Measurements from ENCODE around the gene SFT2D2. TPM values are rescaled to one million over a fixed set of nuclear protein-coding genes. Genes with fewer than 3 reads are reported as not detected.

Gene SFT2D2
- total and polyA plus RNA-seq, 10 donors: 6.1 to 97.1 (median 61.3) TPM

DNA sequence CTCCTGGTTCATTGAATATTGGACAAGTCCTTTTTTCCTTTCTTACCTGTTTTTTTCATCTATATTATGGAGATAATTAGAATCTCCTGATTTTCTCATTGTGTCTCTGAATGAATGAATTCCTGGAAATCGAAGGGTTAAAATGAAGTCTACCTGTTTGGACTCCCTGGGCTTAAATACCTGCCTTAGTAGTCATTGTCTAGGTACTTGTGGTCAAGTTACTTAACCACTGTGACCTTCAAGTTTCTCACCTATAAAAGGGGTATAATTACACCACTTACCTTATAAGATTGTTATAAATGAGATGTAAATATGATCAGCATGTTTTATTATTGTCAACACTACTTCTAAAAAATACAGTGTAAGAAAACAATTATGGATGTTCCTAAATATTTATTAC, 45.8 kb downstream of the SFT2D2 start:
- no peak overlapping the region for H3K27ac ChIP-seq
- intact Hi-C loops (cut with DNase I; ENCODE audit: low total_unique reads): no loop called here
- H3K4me3 ChIP-seq: no peak overlapping the region
- 86 to 100% (median 93%) methylated on average over 1 of the region's 1 CpG for WGBS, 5 donors
- TF ChIP-seq POLR2A (IDR thresholded peaks at IDR 0.05) (no peak), POLR2AphosphoS5 (IDR thresholded peaks at IDR 0.05) (no peak)
- TF ChIP-seq, protein P1, sequence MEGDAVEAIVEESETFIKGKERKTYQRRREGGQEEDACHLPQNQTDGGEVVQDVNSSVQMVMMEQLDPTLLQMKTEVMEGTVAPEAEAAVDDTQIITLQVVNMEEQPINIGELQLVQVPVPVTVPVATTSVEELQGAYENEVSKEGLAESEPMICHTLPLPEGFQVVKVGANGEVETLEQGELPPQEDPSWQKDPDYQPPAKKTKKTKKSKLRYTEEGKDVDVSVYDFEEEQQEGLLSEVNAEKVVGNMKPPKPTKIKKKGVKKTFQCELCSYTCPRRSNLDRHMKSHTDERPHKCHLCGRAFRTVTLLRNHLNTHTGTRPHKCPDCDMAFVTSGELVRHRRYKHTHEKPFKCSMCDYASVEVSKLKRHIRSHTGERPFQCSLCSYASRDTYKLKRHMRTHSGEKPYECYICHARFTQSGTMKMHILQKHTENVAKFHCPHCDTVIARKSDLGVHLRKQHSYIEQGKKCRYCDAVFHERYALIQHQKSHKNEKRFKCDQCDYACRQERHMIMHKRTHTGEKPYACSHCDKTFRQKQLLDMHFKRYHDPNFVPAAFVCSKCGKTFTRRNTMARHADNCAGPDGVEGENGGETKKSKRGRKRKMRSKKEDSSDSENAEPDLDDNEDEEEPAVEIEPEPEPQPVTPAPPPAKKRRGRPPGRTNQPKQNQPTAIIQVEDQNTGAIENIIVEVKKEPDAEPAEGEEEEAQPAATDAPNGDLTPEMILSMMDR (IDR thresholded peaks at IDR 0.05 in 8 of 11, conservative IDR thresholded peaks at IDR 0.05 in 3 of 11): no peak
- no peaks in the 10 kb centered on the region for H3K27me3 ChIP-seq (replicated peaks in 1 of 7)
- peaks cover 0 to 5% (median under 1%) of the 10 kb centered on the region in 8 donors for H3K9me3 ChIP-seq
- no peak for DNase-seq
- H3K36me3 ChIP-seq: peaks cover 0 to 10% (median 0%) of the 10 kb centered on the region in 6 donors
- H3K4me1 ChIP-seq: no peaks in the 10 kb centered on the region

DNA sequence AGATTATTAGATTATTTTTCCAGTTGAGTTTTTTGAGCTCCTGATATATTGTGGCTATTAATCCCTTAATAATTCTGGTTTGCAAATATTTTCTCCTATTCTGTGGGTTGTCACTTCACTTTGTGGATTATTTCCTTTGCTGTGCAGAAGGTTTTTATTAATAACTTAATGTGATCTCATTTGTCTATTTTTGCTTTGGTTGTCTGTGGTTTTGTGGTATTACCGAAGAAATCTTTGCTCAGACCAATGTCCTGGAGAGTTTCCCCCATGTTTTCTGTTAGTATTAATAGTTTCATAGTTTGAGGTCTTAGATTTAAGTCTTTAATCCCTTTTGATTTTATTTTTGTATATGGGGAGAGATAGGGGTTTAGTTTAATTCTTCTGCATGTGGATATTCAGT, 47.8 kb downstream of the SFT2D2 start:
- H3K4me3 ChIP-seq: no peak overlapping the region
- no peaks in the 10 kb centered on the region for H3K4me1 ChIP-seq
- TF ChIP-seq POLR2A (IDR thresholded peaks at IDR 0.05) (no peak), POLR2AphosphoS5 (IDR thresholded peaks at IDR 0.05) (no peak)
- TF ChIP-seq, protein P1 (IDR thresholded peaks at IDR 0.05 in 8 of 11, conservative IDR thresholded peaks at IDR 0.05 in 3 of 11): no peak
- intact Hi-C loops (cut with DNase I; ENCODE audit: low total_unique reads): no loop called here
- H3K9me3 ChIP-seq: peaks cover 0 to 12% (median 4%) of the 10 kb centered on the region in 8 donors
- WGBS, 5 donors: 19 to 41% (median 29%) methylated on average over 1 of the region's 1 CpG
- DNase-seq: no peak
- no peak overlapping the region for H3K27ac ChIP-seq
- no peaks in the 10 kb centered on the region for H3K27me3 ChIP-seq (replicated peaks in 1 of 7)
- H3K36me3 ChIP-seq: peaks cover 0 to 10% (median 0%) of the 10 kb centered on the region in 6 donors

DNA sequence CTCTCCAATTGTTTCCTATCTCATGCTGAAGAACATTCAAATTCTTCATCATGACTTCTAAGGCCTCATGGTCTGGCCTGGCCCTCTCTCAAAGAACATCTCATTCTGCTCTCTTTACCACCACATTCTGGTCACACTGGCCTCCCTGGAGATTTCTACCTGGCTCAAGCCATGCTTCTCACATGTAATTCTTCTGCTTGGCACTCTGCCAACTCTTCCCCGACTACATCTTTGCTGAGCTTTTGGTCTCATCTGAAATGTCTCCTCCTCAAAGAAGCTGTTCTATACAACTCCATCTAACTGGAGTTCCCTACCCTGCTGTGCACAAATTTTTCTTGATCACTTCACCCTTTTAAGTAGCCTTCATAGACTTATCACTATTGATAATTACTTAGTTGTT, 53.4 kb downstream of the SFT2D2 start:
- no peak for DNase-seq
- no peak for TF ChIP-seq POLR2AphosphoS5 (IDR thresholded peaks at IDR 0.05)
- no peak for TF ChIP-seq POLR2A (IDR thresholded peaks at IDR 0.05)
- no peak overlapping the region for H3K27ac ChIP-seq
- no peaks in the 10 kb centered on the region for H3K4me1 ChIP-seq
- 91 to 96% (median 93%) methylated on average over 1 of the region's 1 CpG for WGBS, 5 donors
- intact Hi-C loops (cut with DNase I; ENCODE audit: low total_unique reads): no loop called here
- H3K9me3 ChIP-seq: peaks cover 0 to 12% (median 4%) of the 10 kb centered on the region in 8 donors
- H3K27me3 ChIP-seq (replicated peaks in 1 of 7): no peaks in the 10 kb centered on the region
- no peak overlapping the region for H3K4me3 ChIP-seq
- peaks cover 0 to 10% (median 0%) of the 10 kb centered on the region in 6 donors for H3K36me3 ChIP-seq

DNA sequence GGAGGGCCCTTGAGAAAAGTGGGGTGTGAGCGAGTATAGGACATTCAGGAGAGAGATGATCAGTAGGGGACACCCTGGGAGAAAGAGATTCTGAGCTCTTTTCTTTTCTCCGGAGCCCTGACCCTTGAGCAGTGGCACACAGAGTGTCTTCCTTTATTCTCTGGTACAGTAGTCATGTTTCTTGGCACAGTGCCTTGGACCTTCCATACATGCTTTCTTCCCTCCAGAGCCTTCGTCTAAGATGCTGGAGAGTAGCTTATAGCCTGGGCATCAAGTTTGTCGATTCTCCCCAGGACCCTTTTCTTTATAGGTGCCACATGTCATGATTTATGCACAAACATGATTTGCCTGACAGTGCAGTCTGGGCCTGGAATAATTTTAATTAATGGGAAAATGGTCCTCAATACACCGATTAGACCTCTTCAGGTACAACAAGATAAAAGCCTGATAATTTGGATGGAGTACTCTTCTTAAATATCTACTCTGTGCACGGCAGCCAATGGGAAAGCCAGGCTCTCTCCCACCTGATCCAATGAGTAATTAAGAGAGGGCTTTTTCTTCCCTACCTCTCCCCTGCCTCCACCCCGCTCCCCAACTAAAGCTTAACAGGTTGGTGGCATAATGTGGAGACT, 54.6 kb downstream of the SFT2D2 start, which contains the start of gene TBX19:
TSS of gene TBX19 (plus strand) at position 582 of the 632 bp plus-strand sequence. CDS start 214 bp downstream, outside the sequence.
- 90 to 94% (median 93%) methylated on average over 7 of the region's 7 CpGs for WGBS, 5 donors
- intact Hi-C loops (cut with DNase I; ENCODE audit: low total_unique reads): no loop called here

More for the DNA sequence above, 54.6 kb downstream of the SFT2D2 start, which contains the start of gene TBX19:
- H3K4me1 ChIP-seq: no peaks in the 10 kb centered on the region
- H3K27ac ChIP-seq: no peak within 1 kb of the TSS
- no peak for DNase-seq
- no peaks in the 10 kb centered on the region for H3K27me3 ChIP-seq (replicated peaks in 1 of 7)
- peaks cover 0 to 10% (median 0%) of the 10 kb centered on the region in 6 donors for H3K36me3 ChIP-seq
- H3K9me3 ChIP-seq: peaks cover 0 to 12% (median 4%) of the 10 kb centered on the region in 8 donors
- TF ChIP-seq, protein P1 (IDR thresholded peaks at IDR 0.05 in 8 of 11, conservative IDR thresholded peaks at IDR 0.05 in 3 of 11): no peak
- TF ChIP-seq POLR2AphosphoS5 (IDR thresholded peaks at IDR 0.05) (no peak), POLR2A (IDR thresholded peaks at IDR 0.05) (no peak)
- H3K4me3 ChIP-seq: no peak within 1 kb of the TSS
